ENCODE results near the gene DKKL1. TPM values are rescaled to one million over a fixed set of nuclear protein-coding genes. Genes with fewer than 3 reads are reported as not detected.

DKKL1 gene
- total RNA-seq, 2 experiments from 2014 or later: not detected

GRCh38 chr19:49348305-49349189 lies 15.1 kb upstream of the DKKL1 start:
- ATAC-seq: no peak
- Mint-ChIP-seq H3K27ac (no peak overlapping the region), H3K27me3 (ENCODE audit: low read depth) (no peaks in the 10 kb centered on the region), H3K4me3 (no peak overlapping the region), H3K36me3 (ENCODE audit: low read depth) (no peaks in the 10 kb centered on the region), H3K9me3 (ENCODE audit: insufficient read depth) (no peaks in the 10 kb centered on the region), H3K4me1 (ENCODE audit: low read depth) (peaks cover 11% of the 10 kb centered on the region)
- DNase-seq: no peak
- CTCF ChIA-PET: interaction anchor here (0.7 to 1.2 kb wide), 4 partner anchors 21 to 277 kb away, joined by 3 to 4 read pairs (median 3); no protein-coding TSS in a partner anchor
- POLR2A ChIA-PET: no interaction called here

- CTCF ChIA-PET: no interaction called here
These were observed 14.1 kb upstream of the DKKL1 start for GRCh38 chr19:49349567-49349966.

GRCh38 chr19:49355909-49356353 lies 7.7 kb upstream of the DKKL1 start:
- no peak overlapping the region for H3K27ac Mint-ChIP-seq
- ATAC-seq: no peak

More at GRCh38 chr19:49349567-49349966, 14.1 kb upstream of the DKKL1 start:
- no peak overlapping the region for H3K4me3 Mint-ChIP-seq
- peaks cover 9% of the 10 kb centered on the region for H3K4me1 Mint-ChIP-seq (ENCODE audit: low read depth)
- no peak for DNase-seq
- H3K36me3 Mint-ChIP-seq (ENCODE audit: low read depth): no peaks in the 10 kb centered on the region
- POLR2A ChIA-PET: no interaction called here
- H3K9me3 Mint-ChIP-seq (ENCODE audit: insufficient read depth): no peaks in the 10 kb centered on the region
- H3K27ac Mint-ChIP-seq: no peak overlapping the region
- H3K27me3 Mint-ChIP-seq (ENCODE audit: low read depth): peaks cover 2% of the 10 kb centered on the region
- ATAC-seq: no peak

GRCh38 chr19:49356382-49356781 lies 7.3 kb upstream of the DKKL1 start:
- CTCF ChIA-PET: no interaction called here

More at GRCh38 chr19:49355909-49356353, 7.7 kb upstream of the DKKL1 start:
- ChIA-PET POLR2A (no interaction called here), CTCF (no interaction called here)
- H3K9me3 Mint-ChIP-seq (ENCODE audit: insufficient read depth): no peaks in the 10 kb centered on the region
- DNase-seq: no peak
- peaks cover 22% of the 10 kb centered on the region for H3K27me3 Mint-ChIP-seq (ENCODE audit: low read depth)
- H3K4me3 Mint-ChIP-seq: no peak overlapping the region
- H3K4me1 Mint-ChIP-seq (ENCODE audit: low read depth): peaks cover 12% of the 10 kb centered on the region
- H3K36me3 Mint-ChIP-seq (ENCODE audit: low read depth): no peaks in the 10 kb centered on the region

GRCh38 chr19:49357186-49357585 lies 6.5 kb upstream of the DKKL1 start:
- peaks cover 17% of the 10 kb centered on the region for H3K4me1 Mint-ChIP-seq (ENCODE audit: low read depth)
- peaks cover 33% of the 10 kb centered on the region for H3K27me3 Mint-ChIP-seq (ENCODE audit: low read depth)
- H3K27ac Mint-ChIP-seq: no peak overlapping the region
- DNase-seq: no peak
- H3K9me3 Mint-ChIP-seq (ENCODE audit: insufficient read depth): no peaks in the 10 kb centered on the region
- POLR2A ChIA-PET: no interaction called here
- H3K4me3 Mint-ChIP-seq: no peak overlapping the region
- no peaks in the 10 kb centered on the region for H3K36me3 Mint-ChIP-seq (ENCODE audit: low read depth)
- CTCF ChIA-PET: no interaction called here
- no peak for ATAC-seq

More at GRCh38 chr19:49356382-49356781, 7.3 kb upstream of the DKKL1 start:
- H3K36me3 Mint-ChIP-seq (ENCODE audit: low read depth): no peaks in the 10 kb centered on the region
- no peak overlapping the region for H3K4me3 Mint-ChIP-seq
- peaks cover 26% of the 10 kb centered on the region for H3K27me3 Mint-ChIP-seq (ENCODE audit: low read depth)
- peaks cover 14% of the 10 kb centered on the region for H3K4me1 Mint-ChIP-seq (ENCODE audit: low read depth)
- POLR2A ChIA-PET: no interaction called here
- no peak for DNase-seq
- no peaks in the 10 kb centered on the region for H3K9me3 Mint-ChIP-seq (ENCODE audit: insufficient read depth)
- no peak overlapping the region for H3K27ac Mint-ChIP-seq
- ATAC-seq: no peak

- H3K36me3 Mint-ChIP-seq (ENCODE audit: low read depth): no peaks in the 10 kb centered on the region
- H3K4me1 Mint-ChIP-seq (ENCODE audit: low read depth): peaks cover 17% of the 10 kb centered on the region
- H3K9me3 Mint-ChIP-seq (ENCODE audit: insufficient read depth): no peaks in the 10 kb centered on the region
- POLR2A ChIA-PET: interaction anchor here (0.7 to 1.3 kb wide), 2 partner anchors 19 to 81 kb away, joined by 3 to 4 read pairs; no protein-coding TSS in a partner anchor
- no peak for ATAC-seq
- DNase-seq: no peak
- H3K4me3 Mint-ChIP-seq: no peak overlapping the region
- no peak overlapping the region for H3K27ac Mint-ChIP-seq
- CTCF ChIA-PET: interaction anchor here (1.8 kb wide), 1 partner anchor 32 kb away, joined by 4 read pairs; no protein-coding TSS in a partner anchor
- H3K27me3 Mint-ChIP-seq (ENCODE audit: low read depth): peaks cover 38% of the 10 kb centered on the region
These were observed 3.5 kb upstream of the DKKL1 start for GRCh38 chr19:49359851-49360820.

- CTCF ChIA-PET: no interaction called here
- H3K27me3 Mint-ChIP-seq (ENCODE audit: low read depth): peaks cover 31% of the 10 kb centered on the region
These were observed 2.1 kb upstream of the DKKL1 start for GRCh38 chr19:49361438-49362047.

GRCh38 chr19:49362048-49362928 lies 1.4 kb upstream of the DKKL1 start, which contains the start of gene TEAD2:
TEAD2 (minus strand) TSS chr19:49362416; CDS start chr19:49360075, 2,341 bp downstream.
- no peak within 1 kb of the TSS for H3K27ac Mint-ChIP-seq
- no peak within 1 kb of the TSS for H3K4me3 Mint-ChIP-seq
- no peaks in the 10 kb centered on the region for H3K9me3 Mint-ChIP-seq (ENCODE audit: insufficient read depth)
- H3K4me1 Mint-ChIP-seq (ENCODE audit: low read depth): peaks cover 5% of the 10 kb centered on the region
- ATAC-seq: peak; percentile 18
- DNase-seq: no peak
- ChIA-PET CTCF (no interaction called here), POLR2A (no interaction called here)
- H3K27me3 Mint-ChIP-seq (ENCODE audit: low read depth): peaks cover 31% of the 10 kb centered on the region
- no peaks in the 10 kb centered on the region for H3K36me3 Mint-ChIP-seq (ENCODE audit: low read depth)

More at GRCh38 chr19:49361438-49362047, 2.1 kb upstream of the DKKL1 start:
- H3K36me3 Mint-ChIP-seq (ENCODE audit: low read depth): no peaks in the 10 kb centered on the region
- no peak overlapping the region for H3K27ac Mint-ChIP-seq
- no peak overlapping the region for H3K4me3 Mint-ChIP-seq
- DNase-seq (no peak), ATAC-seq (no peak)
- peaks cover 8% of the 10 kb centered on the region for H3K4me1 Mint-ChIP-seq (ENCODE audit: low read depth)
- H3K9me3 Mint-ChIP-seq (ENCODE audit: insufficient read depth): no peaks in the 10 kb centered on the region
- POLR2A ChIA-PET: no interaction called here

GRCh38 chr19:49362929-49363267 lies 779 bp upstream of the DKKL1 start:
- Mint-ChIP-seq H3K36me3 (ENCODE audit: low read depth) (no peaks in the 10 kb centered on the region), H3K4me3 (no peak overlapping the region), H3K27me3 (ENCODE audit: low read depth) (peaks cover 31% of the 10 kb centered on the region), H3K4me1 (ENCODE audit: low read depth) (peaks cover 5% of the 10 kb centered on the region), H3K9me3 (ENCODE audit: insufficient read depth) (no peaks in the 10 kb centered on the region), H3K27ac (no peak overlapping the region)
- ATAC-seq (peak; percentile 18), DNase-seq (no peak)
- CTCF ChIA-PET: no interaction called here
- POLR2A ChIA-PET: no interaction called here

- Mint-ChIP-seq H3K9me3 (ENCODE audit: insufficient read depth) (peaks cover 5% of the 10 kb centered on the region), H3K36me3 (ENCODE audit: low read depth) (no peaks in the 10 kb centered on the region), H3K27ac (no peak overlapping the region), H3K4me1 (ENCODE audit: low read depth) (peaks cover 5% of the 10 kb centered on the region), H3K4me3 (no peak overlapping the region), H3K27me3 (ENCODE audit: low read depth) (peaks cover 31% of the 10 kb centered on the region)
- ChIA-PET CTCF (no interaction called here), POLR2A (no interaction called here)
- no peak for DNase-seq
- ATAC-seq: no peak
These were observed 533 bp downstream of the DKKL1 start for GRCh38 chr19:49364083-49364737.

All from activated CD8-positive, alpha-beta T cell treated with anti-CD3 and anti-CD28 coated beads, Interleukin-2, amount 10 ng/mL, durations not matched to agents 7 days and 5 days (primary cell).